LHCN-M2 (cell line): ENCODE results near the gene B3GALT6. TPM values are rescaled to one million over a fixed set of nuclear protein-coding genes. Genes with fewer than 3 reads are reported as not detected.
A peak's percentile ranks its signal among the peaks of the same experiment; 100 is the strongest.

Experiments
- DNase-seq: peaks from one replicate; pipeline ENCODE4 v3.0.0-alpha.2; 2012; ENCODE audit warnings: low read depth
- total RNA-seq: library from RNA; depleted of rRNA; stranded (reverse); fragments of >200 nt; gene quantifications from 2 replicates; pipeline ENCODE4 v1.2.3, GENCODE V29; 2014

Gene B3GALT6
- total RNA-seq, 1 experiment from 2014 or later = 58.3 TPM

DNA sequence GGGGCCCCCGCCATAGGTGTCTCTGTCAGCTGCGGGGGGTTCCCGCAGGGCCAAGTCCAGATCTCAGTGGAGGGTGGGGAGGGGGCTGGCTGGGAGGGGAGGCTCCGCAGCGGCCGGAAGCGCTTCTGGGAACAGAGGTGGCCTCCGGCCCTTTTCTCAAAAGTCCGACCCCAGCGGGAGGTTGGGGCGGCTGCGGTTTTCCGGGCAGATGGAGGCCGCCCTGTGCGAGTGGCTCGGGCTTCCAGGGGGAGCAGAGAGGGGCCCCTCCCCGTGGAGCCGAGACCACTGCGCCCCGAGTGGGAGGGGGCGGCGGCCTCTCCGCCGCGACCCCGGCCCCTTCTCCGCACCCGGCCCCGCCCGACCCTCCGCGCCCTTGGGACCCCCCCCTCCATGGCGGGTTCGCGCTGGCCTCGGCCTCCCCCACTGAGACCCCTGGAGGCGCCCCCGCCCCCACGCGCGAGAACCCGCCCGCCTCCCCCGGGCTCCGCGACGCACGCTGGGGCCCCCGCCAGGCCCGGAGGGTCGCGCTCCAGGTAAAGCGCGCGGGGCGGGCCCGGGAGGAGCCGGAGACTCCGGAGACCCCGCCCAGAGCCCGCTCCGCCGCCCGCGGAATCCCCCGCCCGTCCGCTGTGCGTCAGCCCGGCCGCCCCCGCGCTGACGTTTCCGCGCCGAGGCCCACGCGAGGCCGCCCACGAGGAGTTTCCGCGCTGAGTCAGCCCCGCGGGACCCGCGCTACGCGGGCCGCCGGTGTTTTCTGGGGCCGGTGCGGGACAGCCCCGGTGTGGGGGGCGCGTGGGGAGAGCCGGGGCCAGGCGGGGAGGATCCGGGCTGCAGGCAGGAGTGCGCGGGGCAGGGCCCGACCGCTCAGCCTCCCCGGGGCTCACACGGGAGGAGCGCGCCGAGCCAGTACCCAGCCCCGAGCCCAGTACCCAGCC lies 30.9 kb upstream of the B3GALT6 start:
- DNase-seq = no peak

- no peak for DNase-seq
These were observed 29.0 kb upstream of the B3GALT6 start for GRCh38 chr1:1202831-1203560.

DNA sequence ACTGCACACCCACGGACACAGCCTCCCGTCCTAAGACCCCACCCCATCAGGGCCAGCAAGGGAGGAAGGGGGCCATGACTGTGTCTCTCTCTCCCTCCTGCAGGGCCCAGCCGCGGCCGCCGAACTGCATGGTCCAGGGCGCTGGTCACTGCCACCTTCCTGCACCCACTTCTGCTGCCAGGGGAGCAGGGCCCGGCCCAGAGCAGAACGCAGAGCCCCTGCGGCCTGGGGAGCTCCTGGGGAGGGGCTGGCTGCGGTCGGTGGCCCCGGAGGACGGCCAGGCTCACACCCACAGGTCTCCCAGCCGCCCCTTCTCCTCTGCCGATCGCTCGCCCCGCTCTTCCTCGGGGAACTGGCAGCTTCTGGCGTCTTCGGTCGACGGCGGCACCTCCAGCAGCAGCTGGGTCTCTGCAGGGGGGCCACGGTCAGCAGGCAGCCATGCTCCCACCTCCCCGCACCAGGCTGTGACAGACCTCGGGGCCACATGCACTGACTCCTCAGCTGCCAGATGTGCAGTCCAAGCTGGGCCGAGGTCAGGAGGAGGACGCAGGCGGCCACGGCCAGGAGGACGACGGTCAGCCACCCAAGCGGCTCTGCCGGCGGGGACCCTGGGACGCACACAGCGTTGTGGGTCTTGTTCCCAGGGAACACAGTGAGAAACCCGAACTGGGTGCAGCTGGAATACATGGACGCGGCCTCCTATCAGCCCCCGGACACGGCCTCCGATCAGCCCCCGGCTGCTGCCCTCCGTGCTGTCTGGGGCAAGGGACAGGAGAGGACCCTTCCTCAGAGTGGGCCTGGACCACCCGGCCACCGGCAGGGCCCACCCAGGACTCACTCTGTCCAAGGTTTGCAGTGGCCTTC lies 28.2 kb upstream of the B3GALT6 start:
- DNase-seq = no peak

DNA sequence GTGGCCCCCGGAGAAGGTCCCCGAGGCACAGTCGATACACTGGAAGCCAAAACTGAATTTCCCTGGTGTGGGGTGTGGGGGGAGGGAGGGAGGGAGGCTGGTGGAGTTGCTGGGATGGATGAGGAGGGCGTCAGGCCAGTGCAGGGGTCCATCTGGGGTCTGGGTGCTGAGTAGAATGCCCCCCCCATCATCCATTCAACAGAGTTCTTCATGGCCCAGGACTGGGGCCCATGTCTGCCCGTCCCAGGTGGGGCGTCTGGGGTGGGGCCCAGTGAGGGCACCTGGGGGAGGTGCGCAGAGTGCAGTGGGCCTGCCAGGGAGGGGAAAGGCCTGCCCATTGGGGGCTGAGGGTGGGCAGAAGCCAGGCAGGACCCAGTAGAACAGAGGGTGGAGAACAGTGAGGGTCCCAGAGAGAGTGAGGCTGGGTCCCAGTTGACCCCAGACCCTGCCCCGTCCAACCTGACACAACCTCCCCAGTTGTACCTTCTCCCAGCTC lies 27.6 kb upstream of the B3GALT6 start:
- DNase-seq = no peak

DNA sequence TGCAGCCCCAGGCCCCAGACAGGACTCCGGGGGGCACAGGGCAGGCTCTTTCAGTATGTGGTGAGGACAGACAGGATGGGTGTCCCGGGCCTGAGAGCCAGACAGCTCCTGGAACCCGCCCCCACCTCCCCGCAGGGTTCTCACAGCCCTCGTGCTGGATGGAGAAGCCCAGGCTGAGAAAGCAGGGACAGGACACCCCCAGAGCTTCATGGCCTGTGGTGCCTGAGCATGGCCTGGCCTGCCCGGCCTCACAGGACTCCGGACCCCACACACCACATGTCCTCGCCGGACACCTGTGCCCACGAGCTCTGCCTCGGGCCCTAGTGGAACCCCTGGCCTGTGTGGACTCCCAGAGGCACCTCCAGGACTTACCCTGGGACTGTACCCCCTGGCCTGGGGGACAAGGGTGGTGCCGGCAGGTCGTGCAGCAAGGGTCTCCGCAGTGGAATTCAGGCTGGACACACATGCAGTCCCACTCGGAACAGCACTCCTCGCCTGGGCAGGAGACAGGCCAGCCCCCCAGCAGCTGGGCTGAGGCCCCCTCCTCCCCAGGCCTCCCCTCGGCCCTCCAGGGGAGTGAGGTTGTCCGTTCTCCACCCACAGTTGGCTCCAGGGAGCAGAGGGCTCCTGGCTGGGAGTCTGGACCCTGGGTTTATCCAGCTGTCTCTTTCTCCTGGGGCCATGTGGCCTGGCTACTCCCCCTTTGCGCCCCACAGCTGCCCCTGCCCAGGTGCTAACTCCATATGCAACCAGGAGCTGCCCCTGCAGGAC lies 26.9 kb upstream of the B3GALT6 start:
- DNase-seq = no peak

GRCh38 chr1:1205769-1206375 lies 26.2 kb upstream of the B3GALT6 start:
- DNase-seq = no peak

GRCh38 chr1:1206376-1206965 lies 25.6 kb upstream of the B3GALT6 start, which contains the start of gene TNFRSF18:
Gene TNFRSF18 (minus strand): TSS chr1:1206592. CDS start chr1:1206571, 21 bp downstream.
- no peak for DNase-seq

- DNase-seq = no peak
These were observed 25.0 kb upstream of the B3GALT6 start for GRCh38 chr1:1206966-1207531.

DNA sequence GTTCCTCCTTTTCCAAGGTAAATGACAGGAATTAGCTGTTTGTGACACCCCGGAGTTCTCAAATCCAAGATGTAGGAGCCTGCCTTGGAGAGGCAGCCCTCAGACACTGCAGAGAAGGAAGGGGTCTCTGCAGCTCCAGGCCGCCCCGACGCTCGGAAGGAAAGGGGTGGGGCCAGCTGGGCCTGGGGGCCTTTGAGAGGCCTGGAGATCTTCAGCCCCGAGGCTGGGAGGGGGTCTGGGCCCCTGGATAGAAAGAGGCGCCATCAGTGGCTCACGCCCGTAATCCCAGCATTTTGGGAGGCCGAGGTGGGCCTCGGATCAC lies 24.5 kb upstream of the B3GALT6 start:
- no peak for DNase-seq

DNA sequence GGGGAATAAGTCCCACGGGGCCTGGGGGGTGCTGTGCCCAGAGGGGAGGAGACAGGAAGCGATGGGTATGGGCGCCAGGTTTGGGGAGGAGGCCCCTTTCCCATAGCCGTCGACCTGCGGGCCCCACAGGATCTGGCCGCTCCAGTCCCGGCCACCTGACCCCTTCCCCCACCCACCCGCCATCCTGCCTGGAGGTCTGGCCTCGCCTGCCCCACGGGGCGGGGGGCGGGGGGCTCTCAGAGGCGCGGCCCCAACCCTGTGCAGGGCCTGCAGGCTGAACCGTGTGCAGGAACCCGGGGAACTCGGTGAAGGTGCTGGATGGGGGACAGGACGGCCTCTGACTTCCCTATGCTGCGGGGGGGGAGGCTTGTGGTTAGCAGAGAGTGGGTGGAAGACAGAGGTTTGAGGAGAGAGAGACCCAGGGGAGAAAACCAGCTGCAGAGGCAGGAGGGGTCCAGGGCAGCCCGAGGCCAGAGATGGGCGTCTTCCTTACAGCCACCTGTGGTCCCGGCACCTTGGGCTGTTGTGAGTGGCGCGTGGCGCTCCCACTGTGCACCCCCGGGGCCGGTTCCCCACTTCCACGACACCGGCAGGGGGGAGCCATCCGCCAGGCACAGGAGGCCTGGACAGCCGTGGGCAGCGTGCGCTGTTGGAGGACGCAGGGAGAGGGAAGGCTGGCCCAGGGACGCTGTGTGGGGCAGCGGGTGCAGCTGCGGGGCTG lies 23.2 kb upstream of the B3GALT6 start:
- DNase-seq = peak; percentile 23

GRCh38 chr1:1210726-1211540 lies 21.1 kb upstream of the B3GALT6 start:
- DNase-seq = no peak

- DNase-seq = no peak
These were observed 20.2 kb upstream of the B3GALT6 start for GRCh38 chr1:1211541-1212441.

DNA sequence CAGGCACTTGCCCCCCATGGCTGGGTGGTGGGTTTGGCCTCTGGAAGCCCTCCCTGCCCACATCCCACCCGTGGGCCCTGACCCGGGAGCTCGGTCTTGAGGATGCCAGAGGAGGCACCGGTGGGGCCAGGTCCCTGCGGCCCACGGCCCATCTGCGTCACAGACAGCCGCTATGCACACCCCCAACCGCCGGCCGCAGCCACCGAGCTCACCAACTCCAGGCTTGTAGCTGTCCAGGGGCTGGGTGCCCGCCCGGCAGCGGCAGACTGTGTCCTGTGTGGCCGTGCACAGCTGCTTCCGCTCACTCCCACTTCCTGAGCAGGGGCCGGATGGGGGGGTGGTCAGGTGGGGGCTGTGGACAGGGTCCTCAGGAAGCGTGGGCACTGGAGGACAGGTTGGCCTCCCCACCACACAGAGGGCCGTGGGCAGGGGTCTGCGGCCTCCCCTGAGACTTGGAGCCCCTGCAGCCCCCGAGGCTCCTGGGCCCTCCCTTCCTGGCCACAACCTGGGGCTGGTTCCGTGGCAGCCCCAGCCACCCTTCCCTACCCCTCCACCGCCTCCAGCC lies 19.2 kb upstream of the B3GALT6 start:
- peak; percentile 37 for DNase-seq

- no peak for DNase-seq
These were observed 18.4 kb upstream of the B3GALT6 start, which contains the start of gene TNFRSF4 for GRCh38 chr1:1213345-1214265. Gene TNFRSF4 (minus strand): TSS chr1:1214153. CDS start chr1:1214127, 26 bp downstream.

GRCh38 chr1:1215080-1215676 lies 16.9 kb upstream of the B3GALT6 start:
- DNase-seq = no peak
